H1 (cell line): ENCODE results near the gene COL4A1. TPM values are rescaled to one million over a fixed set of nuclear protein-coding genes. Genes with fewer than 3 reads are reported as not detected.

Experiments used
- CHD2 ChIP-seq: IDR thresholded peaks from 2 replicates; pipeline ENCODE4 v1.6.1; 2012; ENCODE audit warnings: low read length, improper control_type of control experiment
- EZH2 ChIP-seq: fragments of 200-600 bp; sonication (generic); IDR thresholded peaks from 2 replicates; pipeline ENCODE4 v1.7.1; 2012; ENCODE audit warnings: low read depth, mild to moderate bottlenecking, moderate library complexity, low read length, inconsistent platforms; ENCODE audit not compliant: severe bottlenecking
- JUND ChIP-seq: IDR thresholded peaks from 2 replicates; pipeline ENCODE4 v1.6.1; 2011; ENCODE audit warnings: mild to moderate bottlenecking, improper control_type of control experiment, low read length
- POLR2A ChIP-seq, 2 experiments: IDR thresholded peaks; 1 replicate in 1 of 2; 2 replicates in 1 of 2; pipeline ENCODE4 v1.6.1; 2011; ENCODE audit warnings: low read depth in 2 of 2, low read length in 2 of 2, mild to moderate bottlenecking in 2 of 2; ENCODE audit errors: control extremely low read depth in 1 of 2
- SP4 ChIP-seq: IDR thresholded peaks from 2 replicates; pipeline ENCODE4 v1.6.1; 2012; ENCODE audit warnings: low read length, inconsistent platforms
- SUZ12 ChIP-seq: fragments of 200-600 bp; sonication (generic); IDR thresholded peaks from 2 replicates; pipeline ENCODE4 v1.6.1; 2012; ENCODE audit warnings: mild to moderate bottlenecking, inconsistent platforms, low read length, moderate library complexity, mixed read lengths
- polyA plus RNA-seq, 7 experiments: library from polyadenylated mRNA; depleted of rRNA in 3 of 7; stranded (reverse) in 5 of 7; unstranded in 2 of 7; fragments of >200 nt in 5 of 7; fragments of 200-250 nt in 2 of 7; gene quantifications; 1 replicate in 5 of 7; 2 replicates in 1 of 7; 4 replicates in 1 of 7; pipeline versions ENCODE4 v1.2.1 to v1.2.3, GENCODE V29; 2011 to 2013; ENCODE audit warnings: missing spikeins in 2 of 7, mixed read lengths in 2 of 7
- total RNA-seq: library from RNA; stranded (reverse); fragmentation: NEBNext Ultra II Directional; extraction: Animal tissue kit (Norgen Biotek cat#: 25700); gene quantifications from 2 replicates; pipeline ENCODE4 v1.2.1, GENCODE V29; 2021

The COL4A1 gene
- total and polyA plus RNA-seq, 2 of the 8 experiments (the other 6 are each of a cell fraction or from before 2014, with no cell fraction given), result 30.7 to 82.0 TPM

DNA sequence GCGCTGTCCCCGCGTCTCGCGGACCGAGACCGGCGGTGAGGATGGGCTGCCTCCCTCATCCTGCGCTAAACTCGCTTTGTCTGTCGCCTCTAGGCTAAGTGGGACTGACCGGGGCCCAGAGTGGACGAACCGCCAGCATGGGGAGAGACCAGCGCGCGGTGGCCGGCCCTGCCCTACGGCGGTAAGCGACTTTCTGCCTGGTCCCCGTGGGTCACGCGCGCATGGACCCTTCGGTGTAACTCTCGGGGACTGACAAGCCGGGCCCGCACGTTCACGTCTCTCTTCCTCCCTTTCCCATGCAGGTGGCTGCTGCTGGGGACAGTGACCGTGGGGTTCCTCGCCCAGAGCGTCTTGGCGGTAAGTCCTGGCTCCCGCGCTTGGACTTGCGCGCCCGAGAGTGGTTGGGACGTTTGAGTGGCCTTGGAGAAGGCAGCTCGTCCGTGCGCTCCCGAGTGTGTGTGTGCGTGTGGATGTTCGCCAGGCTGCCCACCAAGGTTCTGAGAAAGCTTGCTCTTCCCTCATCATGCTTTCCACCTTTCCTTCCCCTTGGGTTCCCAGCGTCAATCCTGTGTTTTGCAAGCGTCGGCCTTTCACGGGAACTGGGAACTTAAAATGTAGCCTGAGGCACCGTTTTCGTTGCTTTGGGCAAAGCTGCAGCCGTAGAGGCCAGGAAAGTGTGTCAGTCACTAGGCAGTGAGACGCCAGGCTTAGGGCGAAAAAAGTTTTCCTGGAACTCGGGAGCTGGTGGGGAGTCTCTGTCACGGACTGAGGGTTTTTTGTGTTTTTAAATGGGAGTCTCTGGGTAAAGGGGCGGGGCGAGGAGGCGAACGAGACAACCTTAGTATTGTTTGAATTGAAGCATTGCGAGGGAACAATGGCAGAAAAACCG, 1.1 kb upstream of the COL4A1 start (continued):
- TF ChIP-seq EZH2 (peak; percentile 78), POLR2A (IDR thresholded peaks at IDR 0.05; ENCODE audit: control extremely low read depth in 1 of 2, low read depth in 2 of 2, low read length in 2 of 2) (no peak), CHD2 (no peak), SP4 (no peak), JUND (no peak), SUZ12 (peak; percentile 74; the same call in 1 of the 2 replicates)
